HS-27A (cell line): ENCODE results near the gene DLEC1.
"Not testable (repeated sequence)": the region's sequence is repeated elsewhere in the genome, so short reads cannot be mapped to it uniquely, and the experiment has no call there.

Experiments
- DNase-seq: peaks from one replicate; pipeline ENCODE4 v3.0.0-alpha.2; 2012; ENCODE audit warnings: low read depth, missing footprints

The DLEC1 gene

GRCh38 chr3:38038447-38038911 is 529 bp upstream of the DLEC1 start:
- DNase-seq, result no peak

- DNase-seq, result no peak
These were observed 872 bp downstream of the DLEC1 start for GRCh38 chr3:38039899-38040261.

- no peak for DNase-seq
These were observed 1.4 kb downstream of the DLEC1 start for GRCh38 chr3:38040401-38040800.

GRCh38 chr3:38043486-38043885 is 4.5 kb downstream of the DLEC1 start:
- DNase-seq, result no peak

- no peak for DNase-seq
These were observed 7.0 kb downstream of the DLEC1 start for GRCh38 chr3:38046027-38046426.

GRCh38 chr3:38046821-38047220 is 7.8 kb downstream of the DLEC1 start:
- no peak for DNase-seq

GRCh38 chr3:38047896-38048295 is 8.9 kb downstream of the DLEC1 start:
- DNase-seq, result no peak

GRCh38 chr3:38049358-38050126 is 10.5 kb downstream of the DLEC1 start:
- no peak for DNase-seq

GRCh38 chr3:38051131-38051530 is 12.1 kb downstream of the DLEC1 start:
- no peak for DNase-seq

- not testable (repeated sequence) for DNase-seq
These were observed 14.3 kb downstream of the DLEC1 start for GRCh38 chr3:38053286-38053685.

GRCh38 chr3:38053813-38054498 is 14.9 kb downstream of the DLEC1 start:
- DNase-seq, result not testable (repeated sequence)

GRCh38 chr3:38054499-38055001 is 15.5 kb downstream of the DLEC1 start:
- DNase-seq, result no peak

- no peak for DNase-seq
These were observed 20.1 kb downstream of the DLEC1 start for GRCh38 chr3:38059148-38059547.

GRCh38 chr3:38059591-38059990 is 20.6 kb downstream of the DLEC1 start:
- DNase-seq, result no peak

- no peak for DNase-seq
These were observed 23.8 kb downstream of the DLEC1 start for GRCh38 chr3:38062809-38063208.

GRCh38 chr3:38064453-38064852 is 25.4 kb downstream of the DLEC1 start:
- not testable (repeated sequence) for DNase-seq

GRCh38 chr3:38067508-38068233 is 28.7 kb downstream of the DLEC1 start:
- no peak for DNase-seq

- no peak for DNase-seq
These were observed 31.0 kb downstream of the DLEC1 start for GRCh38 chr3:38070013-38070412.

GRCh38 chr3:38077073-38077472 is 38.1 kb downstream of the DLEC1 start:
- DNase-seq, result not testable (repeated sequence)

- not testable (repeated sequence) for DNase-seq
These were observed 43.3 kb downstream of the DLEC1 start for GRCh38 chr3:38082296-38082695.

- DNase-seq, result not testable (repeated sequence)
These were observed 44.2 kb downstream of the DLEC1 start for GRCh38 chr3:38083254-38083653.

- no peak for DNase-seq
These were observed 44.9 kb downstream of the DLEC1 start for GRCh38 chr3:38083871-38084333.
